H9 (cell line): ENCODE measurements around the gene CRACR2B. TPM values are rescaled to one million over a fixed set of nuclear protein-coding genes. Genes with fewer than 3 reads are reported as not detected.

ENCODE experiments used
- DNase-seq: peaks from one replicate; pipeline ENCODE4 v3.0.0-alpha.2; 2017
- H2AFZ ChIP-seq: one replicate; pipeline ENCODE4 v1.6.1; 2013; ENCODE audit warnings: mild to moderate bottlenecking, low read length, control low read depth, moderate library complexity
- H2AK5ac ChIP-seq: 2 replicates; pipeline ENCODE4 v1.6.1; 2013; ENCODE audit warnings: low read length, control low read depth, mixed read lengths; ENCODE audit not compliant: insufficient read length
- H2BK120ac ChIP-seq: one replicate; pipeline ENCODE4 v1.6.1; 2013; ENCODE audit warnings: low read depth, mild to moderate bottlenecking, low read length, control low read depth, inconsistent platforms; ENCODE audit not compliant: poor library complexity, severe bottlenecking
- H2BK12ac ChIP-seq: 2 replicates; pipeline ENCODE4 v1.6.1; 2013; ENCODE audit warnings: low read length, control low read depth, mixed read lengths, low read depth; ENCODE audit not compliant: insufficient read length
- H2BK15ac ChIP-seq: 2 replicates; pipeline ENCODE4 v1.6.1; 2013; ENCODE audit warnings: low read depth, low read length, control low read depth
- H2BK20ac ChIP-seq: one replicate; pipeline ENCODE4 v1.6.1; 2013; ENCODE audit warnings: low read depth, mild to moderate bottlenecking, low read length, control low read depth, inconsistent platforms; ENCODE audit not compliant: poor library complexity, severe bottlenecking
- H2BK5ac ChIP-seq: 2 replicates; pipeline ENCODE4 v1.6.1; 2013; ENCODE audit warnings: low read length, control low read depth, mixed read lengths; ENCODE audit not compliant: insufficient read length
- H3K14ac ChIP-seq: 2 replicates; pipeline ENCODE4 v1.6.1; 2013; ENCODE audit warnings: low read length, control low read depth; ENCODE audit not compliant: insufficient read depth
- H3K18ac ChIP-seq: 2 replicates; pipeline ENCODE4 v1.6.1; 2013; ENCODE audit warnings: low read depth, mild to moderate bottlenecking, mixed read lengths, low read length, control low read depth; ENCODE audit not compliant: insufficient read length
- H3K23ac ChIP-seq: 2 replicates; pipeline ENCODE4 v1.6.1; 2013; ENCODE audit warnings: low read length, control low read depth, mixed read lengths, low read depth; ENCODE audit not compliant: insufficient read length
- H3K23me2 ChIP-seq: 2 replicates; pipeline ENCODE4 v1.6.1; 2013; ENCODE audit warnings: low read depth, mild to moderate bottlenecking, mixed read lengths, low read length, control low read depth; ENCODE audit not compliant: insufficient read length, poor library complexity, severe bottlenecking
- H3K27ac ChIP-seq: 2 replicates; pipeline ENCODE4 v1.5.1; 2013; ENCODE audit warnings: low read length, control low read depth, mixed read lengths, low read depth; ENCODE audit not compliant: insufficient read length
- H3K27me3 ChIP-seq: 2 replicates; pipeline ENCODE4 v1.6.1; 2013; ENCODE audit warnings: low read length, control low read depth, inconsistent platforms; ENCODE audit not compliant: insufficient read depth
- H3K4ac ChIP-seq: 2 replicates; pipeline ENCODE4 v1.6.1; 2013; ENCODE audit warnings: low read depth, mild to moderate bottlenecking, control low read depth, inconsistent platforms, low read length, moderate library complexity
- H3K4me1 ChIP-seq: 2 replicates; pipeline ENCODE4 v1.6.1; 2013; ENCODE audit warnings: low read length, control low read depth, inconsistent platforms; ENCODE audit not compliant: insufficient read depth
- H3K4me2 ChIP-seq: 2 replicates; pipeline ENCODE4 v1.6.1; 2013; ENCODE audit warnings: low read length, control low read depth, mixed read lengths; ENCODE audit not compliant: insufficient read length, insufficient read depth
- H3K56ac ChIP-seq: 2 replicates; pipeline ENCODE4 v1.6.1; 2013; ENCODE audit warnings: low read depth, mild to moderate bottlenecking, mixed read lengths, low read length, control low read depth; ENCODE audit not compliant: insufficient read length
- H3K79me1 ChIP-seq: 2 replicates; pipeline ENCODE4 v1.6.1; 2013; ENCODE audit warnings: low read depth, mild to moderate bottlenecking, moderate library complexity, low read length, control low read depth, inconsistent platforms; ENCODE audit not compliant: insufficient read depth, poor library complexity, severe bottlenecking
- H3K79me2 ChIP-seq: 2 replicates; pipeline ENCODE4 v1.6.1; 2013; ENCODE audit warnings: low read length, control low read depth, inconsistent platforms; ENCODE audit not compliant: insufficient read depth
- H3K9ac ChIP-seq: 2 replicates; pipeline ENCODE4 v1.6.1; 2013; ENCODE audit warnings: low read length, control low read depth, mixed read lengths; ENCODE audit not compliant: insufficient read length; ENCODE audit errors: extremely low read depth
- H3K9me3 ChIP-seq: one replicate; pipeline ENCODE4 v1.6.1; 2013; ENCODE audit warnings: low read depth, low read length, inconsistent platforms; ENCODE audit not compliant: control insufficient read depth
- H3T11ph ChIP-seq: one replicate; pipeline ENCODE4 v1.6.1; 2013; ENCODE audit warnings: mild to moderate bottlenecking, low read length, control low read depth, inconsistent platforms
- H4K20me1 ChIP-seq: one replicate; pipeline ENCODE4 v1.6.1; 2013; ENCODE audit not compliant: control insufficient read depth, insufficient read length, insufficient read depth
- H4K5ac ChIP-seq: 2 replicates; pipeline ENCODE4 v1.6.1; 2013; ENCODE audit warnings: low read depth, mild to moderate bottlenecking, mixed read lengths, low read length, control low read depth; ENCODE audit not compliant: insufficient read length
- H4K8ac ChIP-seq: replicated peaks from 2 replicates; pipeline ENCODE4 v1.6.1; 2013; ENCODE audit warnings: low read length, control low read depth, mixed read lengths, low read depth; ENCODE audit not compliant: insufficient read length
- H4K91ac ChIP-seq: 2 replicates; pipeline ENCODE4 v1.6.1; 2013; ENCODE audit warnings: low read depth, mild to moderate bottlenecking, moderate library complexity, mixed read lengths, low read length, control low read depth; ENCODE audit not compliant: insufficient read length
- H3K27ac Mint-ChIP-seq, 3 experiments: 2 replicates in 2 of 3; 3 replicates in 1 of 3; pipeline ENCODE4 v1.8.0; 2020 to 2021; ENCODE audit warnings: mixed read lengths in 3 of 3, mild to moderate bottlenecking in 1 of 3, moderate library complexity in 1 of 3
- H3K27me3 Mint-ChIP-seq: 2 replicates; pipeline ENCODE4 v1.8.0; 2021; ENCODE audit warnings: low read depth, mild to moderate bottlenecking, moderate library complexity, mixed read lengths
- H3K36me3 Mint-ChIP-seq, 3 experiments: 2 replicates in 2 of 3; 3 replicates in 1 of 3; pipeline ENCODE4 v1.8.0; 2020 to 2021; ENCODE audit warnings: low read depth in 3 of 3, mixed read lengths in 3 of 3; ENCODE audit not compliant: insufficient read depth in 1 of 3
- H3K4me1 Mint-ChIP-seq, 2 experiments: 2 replicates each; pipeline ENCODE4 v1.8.0; 2020; ENCODE audit warnings: mixed read lengths in 2 of 2
- H3K4me3 Mint-ChIP-seq, 2 experiments: 2 replicates in 1 of 2; 3 replicates in 1 of 2; pipeline ENCODE4 v1.8.0; 2020 to 2021; ENCODE audit warnings: mild to moderate bottlenecking in 2 of 2, mixed read lengths in 2 of 2, moderate library complexity in 1 of 2
- H3K9me3 Mint-ChIP-seq, 2 experiments: 2 replicates in 1 of 2; 3 replicates in 1 of 2; pipeline ENCODE4 v1.8.0; 2020; ENCODE audit warnings: mild to moderate bottlenecking in 2 of 2, mixed read lengths in 2 of 2, moderate library complexity in 1 of 2
- WGBS: extraction: QIAGEN DNeasy Blood & Tissue Kit; methylation state at CpG from one replicate; pipeline ENCODE4 v1.1.7; 2013; ENCODE audit warnings: missing lambda C conversion rate, low lambda C conversion rate, mixed read lengths; ENCODE audit not compliant: insufficient read length; ENCODE audit errors: extremely low coverage; 5-methylcytosine and 5-hydroxymethylcytosine counted together
- total RNA-seq: library from RNA; stranded (reverse); gene quantifications from 2 replicates; pipeline ENCODE4 v1.2.1, GENCODE V29; 2021
- TF ChIP-seq, protein P1 (sequence below): fragments of 200-600 bp; sonication (generic); conservative IDR thresholded peaks from 3 replicates; pipeline ENCODE4 v1.8.0; 2021; ENCODE audit warnings: antibody characterized with exemption, mild to moderate bottlenecking

CRACR2B gene
- total RNA-seq, 1 experiment from 2014 or later = 29.0 TPM

DNA sequence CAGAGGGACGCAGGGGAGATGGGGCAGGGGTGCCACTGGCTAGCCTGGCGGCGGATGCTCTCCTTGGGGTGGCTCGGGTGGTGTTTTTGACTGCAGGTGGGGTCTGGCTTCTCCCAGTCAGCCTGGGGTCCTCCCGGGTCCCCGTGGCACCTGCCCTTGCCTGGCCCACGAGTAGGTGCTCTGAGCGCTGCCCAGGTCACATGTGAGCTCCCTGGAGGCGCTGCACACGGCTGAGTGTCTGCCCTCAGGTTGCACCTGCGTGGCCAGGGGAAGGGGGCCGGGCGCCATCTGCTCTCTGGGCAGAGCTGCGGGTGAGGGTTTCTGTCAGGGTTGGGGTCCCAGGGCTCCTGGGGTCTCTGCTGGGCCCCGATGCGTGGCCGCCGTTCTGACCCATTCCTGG lies 20.2 kb downstream of the CRACR2B start:
- peaks cover 2% of the 10 kb centered on the region; the same call in 1 of the 2 replicates for H3K4me1 ChIP-seq
- TF ChIP-seq, protein P1, sequence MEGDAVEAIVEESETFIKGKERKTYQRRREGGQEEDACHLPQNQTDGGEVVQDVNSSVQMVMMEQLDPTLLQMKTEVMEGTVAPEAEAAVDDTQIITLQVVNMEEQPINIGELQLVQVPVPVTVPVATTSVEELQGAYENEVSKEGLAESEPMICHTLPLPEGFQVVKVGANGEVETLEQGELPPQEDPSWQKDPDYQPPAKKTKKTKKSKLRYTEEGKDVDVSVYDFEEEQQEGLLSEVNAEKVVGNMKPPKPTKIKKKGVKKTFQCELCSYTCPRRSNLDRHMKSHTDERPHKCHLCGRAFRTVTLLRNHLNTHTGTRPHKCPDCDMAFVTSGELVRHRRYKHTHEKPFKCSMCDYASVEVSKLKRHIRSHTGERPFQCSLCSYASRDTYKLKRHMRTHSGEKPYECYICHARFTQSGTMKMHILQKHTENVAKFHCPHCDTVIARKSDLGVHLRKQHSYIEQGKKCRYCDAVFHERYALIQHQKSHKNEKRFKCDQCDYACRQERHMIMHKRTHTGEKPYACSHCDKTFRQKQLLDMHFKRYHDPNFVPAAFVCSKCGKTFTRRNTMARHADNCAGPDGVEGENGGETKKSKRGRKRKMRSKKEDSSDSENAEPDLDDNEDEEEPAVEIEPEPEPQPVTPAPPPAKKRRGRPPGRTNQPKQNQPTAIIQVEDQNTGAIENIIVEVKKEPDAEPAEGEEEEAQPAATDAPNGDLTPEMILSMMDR = no peak
- H3K27me3 ChIP-seq = no peaks in the 10 kb centered on the region; the same call in 1 of the 2 replicates
- H2AFZ ChIP-seq = no peak overlapping the region
- no peak overlapping the region for H3K18ac ChIP-seq
- H3K79me2 ChIP-seq = no peaks in the 10 kb centered on the region
- no peak overlapping the region for H3K27ac ChIP-seq
- no peak overlapping the region for H2BK5ac ChIP-seq
- Mint-ChIP-seq H3K4me3 (no peak overlapping the region), H3K9me3 (no peaks in the 10 kb centered on the region), H3K27me3 (peaks cover 7% of the 10 kb centered on the region), H3K36me3 (no peaks in the 10 kb centered on the region), H3K27ac (no peak overlapping the region), H3K4me1 (peaks cover 11 to 41% of the 10 kb centered on the region in 2 experiments)
- no peak overlapping the region for H2BK15ac ChIP-seq
- no peak overlapping the region for H3K9ac ChIP-seq
- no peak overlapping the region for H3K23ac ChIP-seq
- H2BK120ac ChIP-seq = no peak overlapping the region
- H2BK12ac ChIP-seq = no peak overlapping the region
- no peaks in the 10 kb centered on the region for H3K79me1 ChIP-seq
- no peak overlapping the region for H4K8ac ChIP-seq
- no peaks in the 10 kb centered on the region for H3K9me3 ChIP-seq
- H4K20me1 ChIP-seq = peaks cover 6% of the 10 kb centered on the region
- H3K23me2 ChIP-seq = peaks cover 24% of the 10 kb centered on the region
- no CpG with 5 or more reads among the region's 18 CpGs for WGBS
- no peak overlapping the region for H3K4ac ChIP-seq
- H2BK20ac ChIP-seq = no peak overlapping the region
- H3K14ac ChIP-seq = no peak overlapping the region
- DNase-seq = no peak
- H4K91ac ChIP-seq = no peak overlapping the region
- H2AK5ac ChIP-seq = no peak overlapping the region
- no peak overlapping the region for H4K5ac ChIP-seq
- no peak overlapping the region for H3K4me2 ChIP-seq
- H3K56ac ChIP-seq = no peak overlapping the region
- no peak overlapping the region for H3T11ph ChIP-seq
